HL-60 (cell line): ENCODE results near the gene NR5A2.

Experiments used
- CTCF ChIP-seq: IDR thresholded peaks from one replicate; pipeline ENCODE4 v1.5.1; 2011; ENCODE audit warnings: low read length, control low read depth, inconsistent platforms; ENCODE audit not compliant: insufficient read depth
- POLR2AphosphoS5 ChIP-seq: IDR thresholded peaks from 2 replicates; pipeline ENCODE4 v1.6.1; 2012; ENCODE audit warnings: low read depth
- TF ChIP-seq, protein P1 (sequence below): IDR thresholded peaks from 2 replicates; pipeline ENCODE4 v1.6.1; 2012; ENCODE audit warnings: low read depth; ENCODE audit not compliant: insufficient replicate concordance

- TF ChIP-seq CTCF = no peak
- TF ChIP-seq, protein P1, sequence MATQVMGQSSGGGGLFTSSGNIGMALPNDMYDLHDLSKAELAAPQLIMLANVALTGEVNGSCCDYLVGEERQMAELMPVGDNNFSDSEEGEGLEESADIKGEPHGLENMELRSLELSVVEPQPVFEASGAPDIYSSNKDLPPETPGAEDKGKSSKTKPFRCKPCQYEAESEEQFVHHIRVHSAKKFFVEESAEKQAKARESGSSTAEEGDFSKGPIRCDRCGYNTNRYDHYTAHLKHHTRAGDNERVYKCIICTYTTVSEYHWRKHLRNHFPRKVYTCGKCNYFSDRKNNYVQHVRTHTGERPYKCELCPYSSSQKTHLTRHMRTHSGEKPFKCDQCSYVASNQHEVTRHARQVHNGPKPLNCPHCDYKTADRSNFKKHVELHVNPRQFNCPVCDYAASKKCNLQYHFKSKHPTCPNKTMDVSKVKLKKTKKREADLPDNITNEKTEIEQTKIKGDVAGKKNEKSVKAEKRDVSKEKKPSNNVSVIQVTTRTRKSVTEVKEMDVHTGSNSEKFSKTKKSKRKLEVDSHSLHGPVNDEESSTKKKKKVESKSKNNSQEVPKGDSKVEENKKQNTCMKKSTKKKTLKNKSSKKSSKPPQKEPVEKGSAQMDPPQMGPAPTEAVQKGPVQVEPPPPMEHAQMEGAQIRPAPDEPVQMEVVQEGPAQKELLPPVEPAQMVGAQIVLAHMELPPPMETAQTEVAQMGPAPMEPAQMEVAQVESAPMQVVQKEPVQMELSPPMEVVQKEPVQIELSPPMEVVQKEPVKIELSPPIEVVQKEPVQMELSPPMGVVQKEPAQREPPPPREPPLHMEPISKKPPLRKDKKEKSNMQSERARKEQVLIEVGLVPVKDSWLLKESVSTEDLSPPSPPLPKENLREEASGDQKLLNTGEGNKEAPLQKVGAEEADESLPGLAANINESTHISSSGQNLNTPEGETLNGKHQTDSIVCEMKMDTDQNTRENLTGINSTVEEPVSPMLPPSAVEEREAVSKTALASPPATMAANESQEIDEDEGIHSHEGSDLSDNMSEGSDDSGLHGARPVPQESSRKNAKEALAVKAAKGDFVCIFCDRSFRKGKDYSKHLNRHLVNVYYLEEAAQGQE = no peak
- TF ChIP-seq POLR2AphosphoS5 = no peak
Measured at GRCh38 chr1:200165493-200166220, 138.1 kb downstream of the NR5A2 start.
